Loucy (cell line): Measurements from ENCODE around the gene TCF19.

Source experiments
- CTCF ChIP-seq: fragments of 200-600 bp; sonication (generic); conservative IDR thresholded peaks from 2 replicates; pipeline ENCODE4 v1.5.1; 2014; ENCODE audit warnings: mild to moderate bottlenecking, antibody characterized with exemption, low read length
- EZH2phosphoT487 ChIP-seq: fragments of 200-600 bp; IDR thresholded peaks from 2 replicates; pipeline ENCODE4 v1.6.1; 2018; ENCODE audit warnings: antibody characterized with exemption, mild to moderate bottlenecking, moderate library complexity, borderline replicate concordance

DNA sequence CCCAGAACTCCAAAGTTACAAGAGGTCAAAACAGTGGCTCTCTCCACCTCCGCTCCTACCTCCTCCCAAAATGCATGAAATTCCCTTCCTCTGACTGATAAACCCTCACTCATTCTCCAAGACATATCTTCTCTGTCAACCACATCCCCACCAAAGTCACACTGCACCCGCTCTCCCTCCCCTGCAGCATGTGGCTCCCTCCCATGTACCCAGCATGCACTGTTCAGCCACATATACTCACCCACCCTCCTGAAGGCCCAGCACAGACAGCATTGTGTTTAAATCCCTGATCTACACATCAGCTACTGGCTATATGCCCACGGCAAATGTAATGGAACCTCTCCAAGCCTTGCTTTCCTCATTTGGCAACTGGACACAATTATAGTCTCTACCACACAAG, 17.6 kb downstream of the TCF19 start:
- TF ChIP-seq CTCF: no peak
- no peak for TF ChIP-seq EZH2phosphoT487
